H9 (cell line): ENCODE measurements around the gene OPHN1. TPM values are rescaled to one million over a fixed set of nuclear protein-coding genes. Genes with fewer than 3 reads are reported as not detected.

Experiments used
- DNase-seq: peaks from one replicate; pipeline ENCODE4 v3.0.0-alpha.2; 2017
- H2AFZ ChIP-seq: one replicate; pipeline ENCODE4 v1.6.1; 2013; ENCODE audit warnings: mild to moderate bottlenecking, low read length, control low read depth, moderate library complexity
- H2AK5ac ChIP-seq: 2 replicates; pipeline ENCODE4 v1.6.1; 2013; ENCODE audit warnings: low read length, control low read depth, mixed read lengths; ENCODE audit not compliant: insufficient read length
- H2BK120ac ChIP-seq: one replicate; pipeline ENCODE4 v1.6.1; 2013; ENCODE audit warnings: low read depth, mild to moderate bottlenecking, low read length, control low read depth, inconsistent platforms; ENCODE audit not compliant: poor library complexity, severe bottlenecking
- H2BK12ac ChIP-seq: 2 replicates; pipeline ENCODE4 v1.6.1; 2013; ENCODE audit warnings: low read length, control low read depth, mixed read lengths, low read depth; ENCODE audit not compliant: insufficient read length
- H2BK15ac ChIP-seq: 2 replicates; pipeline ENCODE4 v1.6.1; 2013; ENCODE audit warnings: low read depth, low read length, control low read depth
- H2BK20ac ChIP-seq: one replicate; pipeline ENCODE4 v1.6.1; 2013; ENCODE audit warnings: low read depth, mild to moderate bottlenecking, low read length, control low read depth, inconsistent platforms; ENCODE audit not compliant: poor library complexity, severe bottlenecking
- H2BK5ac ChIP-seq: 2 replicates; pipeline ENCODE4 v1.6.1; 2013; ENCODE audit warnings: low read length, control low read depth, mixed read lengths; ENCODE audit not compliant: insufficient read length
- H3K14ac ChIP-seq: 2 replicates; pipeline ENCODE4 v1.6.1; 2013; ENCODE audit warnings: low read length, control low read depth; ENCODE audit not compliant: insufficient read depth
- H3K18ac ChIP-seq: 2 replicates; pipeline ENCODE4 v1.6.1; 2013; ENCODE audit warnings: low read depth, mild to moderate bottlenecking, mixed read lengths, low read length, control low read depth; ENCODE audit not compliant: insufficient read length
- H3K23ac ChIP-seq: 2 replicates; pipeline ENCODE4 v1.6.1; 2013; ENCODE audit warnings: low read length, control low read depth, mixed read lengths, low read depth; ENCODE audit not compliant: insufficient read length
- H3K23me2 ChIP-seq: 2 replicates; pipeline ENCODE4 v1.6.1; 2013; ENCODE audit warnings: low read depth, mild to moderate bottlenecking, mixed read lengths, low read length, control low read depth; ENCODE audit not compliant: insufficient read length, poor library complexity, severe bottlenecking
- H3K27ac ChIP-seq: 2 replicates; pipeline ENCODE4 v1.5.1; 2013; ENCODE audit warnings: low read length, control low read depth, mixed read lengths, low read depth; ENCODE audit not compliant: insufficient read length
- H3K27me3 ChIP-seq: 2 replicates; pipeline ENCODE4 v1.6.1; 2013; ENCODE audit warnings: low read length, control low read depth, inconsistent platforms; ENCODE audit not compliant: insufficient read depth
- H3K4ac ChIP-seq: 2 replicates; pipeline ENCODE4 v1.6.1; 2013; ENCODE audit warnings: low read depth, mild to moderate bottlenecking, control low read depth, inconsistent platforms, low read length, moderate library complexity
- H3K4me1 ChIP-seq: 2 replicates; pipeline ENCODE4 v1.6.1; 2013; ENCODE audit warnings: low read length, control low read depth, inconsistent platforms; ENCODE audit not compliant: insufficient read depth
- H3K4me2 ChIP-seq: 2 replicates; pipeline ENCODE4 v1.6.1; 2013; ENCODE audit warnings: low read length, control low read depth, mixed read lengths; ENCODE audit not compliant: insufficient read length, insufficient read depth
- H3K56ac ChIP-seq: 2 replicates; pipeline ENCODE4 v1.6.1; 2013; ENCODE audit warnings: low read depth, mild to moderate bottlenecking, mixed read lengths, low read length, control low read depth; ENCODE audit not compliant: insufficient read length
- H3K79me1 ChIP-seq: 2 replicates; pipeline ENCODE4 v1.6.1; 2013; ENCODE audit warnings: low read depth, mild to moderate bottlenecking, moderate library complexity, low read length, control low read depth, inconsistent platforms; ENCODE audit not compliant: insufficient read depth, poor library complexity, severe bottlenecking
- H3K79me2 ChIP-seq: 2 replicates; pipeline ENCODE4 v1.6.1; 2013; ENCODE audit warnings: low read length, control low read depth, inconsistent platforms; ENCODE audit not compliant: insufficient read depth
- H3K9ac ChIP-seq: 2 replicates; pipeline ENCODE4 v1.6.1; 2013; ENCODE audit warnings: low read length, control low read depth, mixed read lengths; ENCODE audit not compliant: insufficient read length; ENCODE audit errors: extremely low read depth
- H3K9me3 ChIP-seq: one replicate; pipeline ENCODE4 v1.6.1; 2013; ENCODE audit warnings: low read depth, low read length, inconsistent platforms; ENCODE audit not compliant: control insufficient read depth
- H3T11ph ChIP-seq: one replicate; pipeline ENCODE4 v1.6.1; 2013; ENCODE audit warnings: mild to moderate bottlenecking, low read length, control low read depth, inconsistent platforms
- H4K20me1 ChIP-seq: one replicate; pipeline ENCODE4 v1.6.1; 2013; ENCODE audit not compliant: control insufficient read depth, insufficient read length, insufficient read depth
- H4K5ac ChIP-seq: 2 replicates; pipeline ENCODE4 v1.6.1; 2013; ENCODE audit warnings: low read depth, mild to moderate bottlenecking, mixed read lengths, low read length, control low read depth; ENCODE audit not compliant: insufficient read length
- H4K8ac ChIP-seq: replicated peaks from 2 replicates; pipeline ENCODE4 v1.6.1; 2013; ENCODE audit warnings: low read length, control low read depth, mixed read lengths, low read depth; ENCODE audit not compliant: insufficient read length
- H4K91ac ChIP-seq: 2 replicates; pipeline ENCODE4 v1.6.1; 2013; ENCODE audit warnings: low read depth, mild to moderate bottlenecking, moderate library complexity, mixed read lengths, low read length, control low read depth; ENCODE audit not compliant: insufficient read length
- H3K27ac Mint-ChIP-seq, 3 experiments: 2 replicates in 2 of 3; 3 replicates in 1 of 3; pipeline ENCODE4 v1.8.0; 2020 to 2021; ENCODE audit warnings: mixed read lengths in 3 of 3, mild to moderate bottlenecking in 1 of 3, moderate library complexity in 1 of 3
- H3K27me3 Mint-ChIP-seq: 2 replicates; pipeline ENCODE4 v1.8.0; 2021; ENCODE audit warnings: low read depth, mild to moderate bottlenecking, moderate library complexity, mixed read lengths
- H3K36me3 Mint-ChIP-seq, 3 experiments: 2 replicates in 2 of 3; 3 replicates in 1 of 3; pipeline ENCODE4 v1.8.0; 2020 to 2021; ENCODE audit warnings: low read depth in 3 of 3, mixed read lengths in 3 of 3; ENCODE audit not compliant: insufficient read depth in 1 of 3
- H3K4me1 Mint-ChIP-seq, 2 experiments: 2 replicates each; pipeline ENCODE4 v1.8.0; 2020; ENCODE audit warnings: mixed read lengths in 2 of 2
- H3K4me3 Mint-ChIP-seq, 2 experiments: 2 replicates in 1 of 2; 3 replicates in 1 of 2; pipeline ENCODE4 v1.8.0; 2020 to 2021; ENCODE audit warnings: mild to moderate bottlenecking in 2 of 2, mixed read lengths in 2 of 2, moderate library complexity in 1 of 2
- H3K9me3 Mint-ChIP-seq, 2 experiments: 2 replicates in 1 of 2; 3 replicates in 1 of 2; pipeline ENCODE4 v1.8.0; 2020; ENCODE audit warnings: mild to moderate bottlenecking in 2 of 2, mixed read lengths in 2 of 2, moderate library complexity in 1 of 2
- CTCF ChIP-seq: fragments of 200-600 bp; sonication (generic); conservative IDR thresholded peaks from 3 replicates; pipeline ENCODE4 v1.8.0; 2021; ENCODE audit warnings: antibody characterized with exemption, mild to moderate bottlenecking
- total RNA-seq: library from RNA; stranded (reverse); gene quantifications from 2 replicates; pipeline ENCODE4 v1.2.1, GENCODE V29; 2021

OPHN1 gene
- total RNA-seq, 1 experiment from 2014 or later, result 1.5 TPM

GRCh38 chrX:68115371-68115770 is 317.9 kb downstream of the OPHN1 start:
- Histone ChIP-seq H2BK5ac (no peak overlapping the region), H3K23me2 (no peaks in the 10 kb centered on the region), H2BK12ac (no peak overlapping the region), H4K20me1 (no peaks in the 10 kb centered on the region), H4K91ac (no peak overlapping the region), H2BK120ac (no peak overlapping the region), H4K5ac (no peak overlapping the region), H3K27ac (no peak overlapping the region), H3K14ac (no peak overlapping the region), H3K79me1 (no peaks in the 10 kb centered on the region), H3K27me3 (no peaks in the 10 kb centered on the region), H4K8ac (no peak overlapping the region), H2BK15ac (no peak overlapping the region), H3K9me3 (peaks cover 35% of the 10 kb centered on the region), H3K9ac (no peak overlapping the region), H3K79me2 (no peaks in the 10 kb centered on the region), H3K23ac (no peak overlapping the region), H3K56ac (no peak overlapping the region), H2BK20ac (no peak overlapping the region), H3K4ac (no peak overlapping the region), H3K4me1 (peaks cover 3% of the 10 kb centered on the region; the same call in 1 of the 2 replicates), H2AFZ (no peak overlapping the region), H3T11ph (no peak overlapping the region), H3K18ac (no peak overlapping the region), H2AK5ac (no peak overlapping the region), H3K4me2 (no peak overlapping the region)
- H3K27ac Mint-ChIP-seq, result no peak overlapping the region
- H3K9me3 Mint-ChIP-seq, result peaks cover 31 to 40% of the 10 kb centered on the region in 2 experiments
- H3K27me3 Mint-ChIP-seq, result no peaks in the 10 kb centered on the region
- peaks cover 14 to 23% of the 10 kb centered on the region in 2 experiments for H3K4me1 Mint-ChIP-seq
- no peak for DNase-seq
- no peak overlapping the region for H3K4me3 Mint-ChIP-seq
- TF ChIP-seq CTCF, result no peak
- no peaks in the 10 kb centered on the region; a peak in 1 of 7 replicates for H3K36me3 Mint-ChIP-seq
